Gastroesophageal sphincter (tissue), 3 donors: ENCODE data around the gene DMRT1.

Experiments used
- CTCF ChIP-seq, 4 experiments: fragments of 200-600 bp in 2 of 4; fragments of 450-650 bp in 2 of 4; sonication (generic) in 1 of 4; IDR thresholded peaks; one replicate each; pipeline ENCODE4 v1.5.1; 2017 to 2019; ENCODE audit warnings: antibody characterized with exemption in 4 of 4, mild to moderate bottlenecking in 2 of 4, moderate library complexity in 2 of 4
- POLR2A ChIP-seq, 2 donors: fragments of 450-650 bp; IDR thresholded peaks; one replicate each; pipeline ENCODE4 v1.6.1; 2017; ENCODE audit warnings: antibody characterized with exemption in 2 of 2, mild to moderate bottlenecking in 2 of 2, moderate library complexity in 1 of 2
- POLR2AphosphoS5 ChIP-seq: sonication (generic); formaldehyde crosslinking; IDR thresholded peaks from one replicate; pipeline ENCODE4 v1.6.1; 2017; ENCODE audit warnings: antibody characterized with exemption

GRCh38 chr9:928363-929042, 87.0 kb downstream of the DMRT1 start:
- TF ChIP-seq CTCF (IDR thresholded peaks at IDR 0.05) (peak in 1 of 4 experiments; percentile 13), POLR2A (IDR thresholded peaks at IDR 0.05) (no peak), POLR2AphosphoS5 (no peak)
